ENCODE data around the gene RAD51B. TPM values are rescaled to one million over a fixed set of nuclear protein-coding genes. Genes with fewer than 3 reads are reported as not detected.
"Not testable (repeated sequence)": the region's sequence is repeated elsewhere in the genome, so short reads cannot be mapped to it uniquely, and the experiment has no call there.

RAD51B gene
- total and polyA plus RNA-seq, 2 experiments from 2014 or later, result 11.7 to 17.8 TPM

GRCh38 chr14:68284333-68284732 lies 464.8 kb downstream of the RAD51B start:
- no peak for TF ChIP-seq CTCF (IDR thresholded peaks at IDR 0.05; ENCODE audit: low read depth, low read length)
- Histone ChIP-seq H3K27ac (no peak overlapping the region), H3K36me3 (no peaks in the 10 kb centered on the region), H3K4me1 (ENCODE audit: low read depth) (peaks cover 26% of the 10 kb centered on the region), H3K4me3 (no peak overlapping the region), H3K9me3 (ENCODE audit: low read depth) (no peaks in the 10 kb centered on the region), H3K27me3 (no peaks in the 10 kb centered on the region)
- DNase-seq (ENCODE audit: low read depth in 1 of 2, low spot score in 1 of 2), result peak in 1 of 2 donors; percentile 82

GRCh38 chr14:68284834-68285233 lies 465.3 kb downstream of the RAD51B start:
- TF ChIP-seq CTCF (IDR thresholded peaks at IDR 0.05; ENCODE audit: low read depth, low read length), result no peak
- DNase-seq (ENCODE audit: low read depth in 1 of 2, low spot score in 1 of 2), result no peak
- no peak overlapping the region for H3K4me3 ChIP-seq
- peak overlapping the region; percentile 69 for H3K27ac ChIP-seq
- H3K4me1 ChIP-seq (ENCODE audit: low read depth), result peaks cover 23% of the 10 kb centered on the region
- H3K36me3 ChIP-seq, result no peaks in the 10 kb centered on the region
- no peaks in the 10 kb centered on the region for H3K27me3 ChIP-seq
- H3K9me3 ChIP-seq (ENCODE audit: low read depth), result no peaks in the 10 kb centered on the region

- no peak for TF ChIP-seq CTCF (IDR thresholded peaks at IDR 0.05; ENCODE audit: low read depth, low read length)
- no peak overlapping the region for H3K4me3 ChIP-seq
- peaks cover 21% of the 10 kb centered on the region for H3K4me1 ChIP-seq (ENCODE audit: low read depth)
- H3K36me3 ChIP-seq, result no peaks in the 10 kb centered on the region
- H3K27ac ChIP-seq, result peak overlapping the region; percentile 69
- H3K9me3 ChIP-seq (ENCODE audit: low read depth), result no peaks in the 10 kb centered on the region
- DNase-seq (ENCODE audit: low read depth in 1 of 2, low spot score in 1 of 2), result peak in 1 of 2 donors; percentile 58
- H3K27me3 ChIP-seq, result no peaks in the 10 kb centered on the region
These were observed 466.0 kb downstream of the RAD51B start for GRCh38 chr14:68285421-68286179.

- Histone ChIP-seq H3K27ac (no peak overlapping the region), H3K9me3 (ENCODE audit: low read depth) (no peaks in the 10 kb centered on the region), H3K4me1 (ENCODE audit: low read depth) (peaks cover 27% of the 10 kb centered on the region), H3K4me3 (no peak overlapping the region), H3K36me3 (no peaks in the 10 kb centered on the region), H3K27me3 (no peaks in the 10 kb centered on the region)
- no peak for TF ChIP-seq CTCF (IDR thresholded peaks at IDR 0.05; ENCODE audit: low read depth, low read length)
- DNase-seq (ENCODE audit: low read depth in 1 of 2, low spot score in 1 of 2), result no peak
These were observed 467.1 kb downstream of the RAD51B start for GRCh38 chr14:68286667-68287066.

- not testable (repeated sequence) for H3K4me3 ChIP-seq; DNase-seq (ENCODE audit: low read depth in 1 of 2, low spot score in 1 of 2); H3K36me3 ChIP-seq; H3K9me3 ChIP-seq (ENCODE audit: low read depth); H3K27me3 ChIP-seq; H3K27ac ChIP-seq
- peaks cover 52% of the 10 kb centered on the region for H3K4me1 ChIP-seq (ENCODE audit: low read depth)
These were observed 469.9 kb downstream of the RAD51B start for GRCh38 chr14:68289452-68289851.

GRCh38 chr14:68291820-68292219 lies 472.2 kb downstream of the RAD51B start:
- Histone ChIP-seq H3K27me3 (no peaks in the 10 kb centered on the region), H3K4me1 (ENCODE audit: low read depth) (peaks cover 61% of the 10 kb centered on the region), H3K36me3 (no peaks in the 10 kb centered on the region), H3K4me3 (no peak overlapping the region), H3K9me3 (ENCODE audit: low read depth) (no peaks in the 10 kb centered on the region), H3K27ac (peak overlapping the region; percentile 88)
- no peak for TF ChIP-seq CTCF (IDR thresholded peaks at IDR 0.05; ENCODE audit: low read depth, low read length)
- peak in 1 of 2 donors; percentile 72 for DNase-seq (ENCODE audit: low read depth in 1 of 2, low spot score in 1 of 2)
